ENCODE data around the gene ZNF467. TPM values are rescaled to one million over a fixed set of nuclear protein-coding genes. Genes with fewer than 3 reads are reported as not detected.

Gene ZNF467
- total RNA-seq, 2 donors from 2014 or later, result 9.9 to 13.2 TPM

DNA sequence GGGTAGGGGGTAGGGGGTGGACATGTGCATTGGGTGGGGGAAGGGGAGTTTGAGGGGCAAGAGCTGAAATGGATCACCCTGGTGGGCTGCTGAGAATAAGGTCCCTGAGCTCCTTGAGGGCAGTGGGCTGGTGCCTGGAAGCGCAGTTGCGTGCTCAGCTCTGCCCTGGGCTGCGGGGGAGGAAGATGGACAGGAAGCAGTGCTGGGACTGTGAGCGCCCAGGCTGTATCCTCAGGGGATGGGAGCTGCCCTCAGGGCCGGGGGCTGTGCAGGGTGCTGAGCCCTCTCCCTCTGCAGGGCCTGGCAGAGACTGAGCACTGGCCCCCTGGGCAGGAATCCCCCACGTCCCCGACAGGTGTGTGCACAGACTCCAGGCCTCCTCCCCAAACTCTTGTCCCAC lies 24.4 kb upstream of the ZNF467 start:
- ATAC-seq, result no peak
- Histone ChIP-seq H3K9me3 (no peaks in the 10 kb centered on the region), H3K4me1 (no peaks in the 10 kb centered on the region), H3K4me3 (no peak overlapping the region), H3K27ac (no peak overlapping the region), H3K36me3 (replicated peaks in 1 of 2; ENCODE audit: insufficient read depth in 1 of 2, low read depth in 2 of 2) (no peaks in the 10 kb centered on the region), H3K27me3 (no peaks in the 10 kb centered on the region)
- intact Hi-C loops (cut with DNase I), result no loop called here
- DNase-seq, result no peak
- no peak for TF ChIP-seq POLR2A (IDR thresholded peaks at IDR 0.05)
- TF ChIP-seq, protein P1, sequence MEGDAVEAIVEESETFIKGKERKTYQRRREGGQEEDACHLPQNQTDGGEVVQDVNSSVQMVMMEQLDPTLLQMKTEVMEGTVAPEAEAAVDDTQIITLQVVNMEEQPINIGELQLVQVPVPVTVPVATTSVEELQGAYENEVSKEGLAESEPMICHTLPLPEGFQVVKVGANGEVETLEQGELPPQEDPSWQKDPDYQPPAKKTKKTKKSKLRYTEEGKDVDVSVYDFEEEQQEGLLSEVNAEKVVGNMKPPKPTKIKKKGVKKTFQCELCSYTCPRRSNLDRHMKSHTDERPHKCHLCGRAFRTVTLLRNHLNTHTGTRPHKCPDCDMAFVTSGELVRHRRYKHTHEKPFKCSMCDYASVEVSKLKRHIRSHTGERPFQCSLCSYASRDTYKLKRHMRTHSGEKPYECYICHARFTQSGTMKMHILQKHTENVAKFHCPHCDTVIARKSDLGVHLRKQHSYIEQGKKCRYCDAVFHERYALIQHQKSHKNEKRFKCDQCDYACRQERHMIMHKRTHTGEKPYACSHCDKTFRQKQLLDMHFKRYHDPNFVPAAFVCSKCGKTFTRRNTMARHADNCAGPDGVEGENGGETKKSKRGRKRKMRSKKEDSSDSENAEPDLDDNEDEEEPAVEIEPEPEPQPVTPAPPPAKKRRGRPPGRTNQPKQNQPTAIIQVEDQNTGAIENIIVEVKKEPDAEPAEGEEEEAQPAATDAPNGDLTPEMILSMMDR (IDR thresholded peaks at IDR 0.05), result no peak
- 75 to 79% methylated on average over 4 to 7 of the region's 7 CpGs for WGBS, 2 donors

DNA sequence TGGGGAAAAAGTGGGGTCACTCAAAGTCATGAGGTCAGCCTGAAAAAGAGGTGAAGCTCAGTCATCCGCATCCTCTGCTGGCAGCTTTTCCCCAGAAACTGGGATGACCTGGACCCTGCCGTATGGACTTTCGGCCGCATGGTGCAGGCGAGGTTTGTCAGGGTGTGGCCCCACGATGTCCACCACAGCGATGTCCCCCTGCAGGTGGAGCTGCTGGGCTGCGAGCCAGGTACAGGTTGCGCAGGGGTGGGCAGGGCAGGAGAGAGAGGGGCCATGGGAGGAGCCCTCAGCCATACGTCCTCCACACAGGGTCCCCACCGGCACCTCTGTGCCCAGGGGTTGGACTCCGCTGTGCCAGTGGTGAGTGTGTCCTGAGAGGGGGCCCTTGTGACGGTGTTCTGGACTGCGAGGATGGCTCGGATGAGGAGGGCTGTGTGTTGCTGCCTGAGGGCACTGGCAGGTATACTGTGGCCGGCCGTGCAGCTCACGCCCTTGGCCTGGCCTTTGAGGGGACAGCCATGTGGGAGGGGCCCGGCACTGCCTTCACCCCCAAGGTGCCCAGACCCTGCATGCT lies 23.0 kb upstream of the ZNF467 start:
- no peak overlapping the region for H3K4me3 ChIP-seq
- TF ChIP-seq POLR2A (IDR thresholded peaks at IDR 0.05), result no peak
- TF ChIP-seq, protein P1 (IDR thresholded peaks at IDR 0.05), result no peak
- no peak for ATAC-seq
- intact Hi-C loops (cut with DNase I), result no loop called here
- H3K9me3 ChIP-seq, result no peaks in the 10 kb centered on the region
- H3K4me1 ChIP-seq, result no peaks in the 10 kb centered on the region
- H3K36me3 ChIP-seq (replicated peaks in 1 of 2; ENCODE audit: insufficient read depth in 1 of 2, low read depth in 2 of 2), result no peaks in the 10 kb centered on the region
- no peaks in the 10 kb centered on the region for H3K27me3 ChIP-seq
- no peak for DNase-seq
- H3K27ac ChIP-seq, result no peak overlapping the region
- WGBS, 2 donors, result 87 to 89% methylated on average over 11 to 18 of the region's 19 CpGs

DNA sequence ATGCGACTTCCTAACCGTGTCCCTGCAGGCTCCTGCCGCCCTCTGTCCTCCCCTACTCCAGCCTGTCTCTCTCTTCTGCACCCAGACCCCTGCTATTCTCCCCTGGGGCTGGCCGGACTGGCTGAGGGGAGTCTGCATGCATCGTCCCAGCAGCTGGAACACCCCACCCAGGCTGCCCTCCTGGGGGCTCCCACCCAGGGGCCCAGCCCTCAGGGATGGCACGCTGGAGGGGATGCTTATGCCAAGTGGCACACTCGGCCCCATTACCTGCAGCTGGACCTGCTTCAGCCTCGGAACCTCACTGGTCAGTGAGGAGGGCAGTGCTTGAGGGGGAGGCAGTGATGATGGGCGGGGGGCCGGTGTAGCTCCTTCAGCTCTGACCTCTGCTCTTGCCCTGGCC lies 21.7 kb upstream of the ZNF467 start:
- H3K27ac ChIP-seq, result no peak overlapping the region
- H3K4me3 ChIP-seq, result no peak overlapping the region
- WGBS, 2 donors, result 55 to 72% methylated on average over 6 to 10 of the region's 10 CpGs
- no peaks in the 10 kb centered on the region for H3K27me3 ChIP-seq
- intact Hi-C loops (cut with DNase I), result no loop called here
- H3K9me3 ChIP-seq, result no peaks in the 10 kb centered on the region
- DNase-seq (no peak), ATAC-seq (no peak)
- peaks cover 4% of the 10 kb centered on the region for H3K4me1 ChIP-seq
- TF ChIP-seq, protein P1 (IDR thresholded peaks at IDR 0.05), result no peak
- TF ChIP-seq POLR2A (IDR thresholded peaks at IDR 0.05), result no peak
- no peaks in the 10 kb centered on the region for H3K36me3 ChIP-seq (replicated peaks in 1 of 2; ENCODE audit: insufficient read depth in 1 of 2, low read depth in 2 of 2)

DNA sequence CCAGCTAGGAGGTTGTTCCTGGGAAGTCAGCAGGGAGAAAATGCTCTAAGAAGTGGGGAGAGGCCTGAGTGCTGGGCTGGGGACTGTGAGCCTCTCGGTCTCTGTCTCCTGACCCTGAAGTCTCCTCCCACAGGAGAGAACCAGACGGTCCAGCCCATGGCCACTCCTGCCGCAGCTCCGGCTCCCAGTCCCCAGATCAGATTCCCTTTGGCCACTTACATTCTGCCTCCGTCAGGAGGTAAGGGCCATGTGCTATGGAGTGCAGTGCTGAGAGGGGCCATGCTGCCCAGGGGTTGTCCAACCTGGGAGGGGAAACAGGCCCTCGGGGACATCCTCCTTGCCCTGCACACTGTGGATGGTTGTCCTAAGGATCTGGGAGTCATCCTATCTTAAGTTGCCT lies 21.3 kb upstream of the ZNF467 start:
- intact Hi-C loops (cut with DNase I), result no loop called here
- no peak for DNase-seq
- H3K27ac ChIP-seq, result no peak overlapping the region
- H3K4me1 ChIP-seq, result peaks cover 8% of the 10 kb centered on the region
- no peaks in the 10 kb centered on the region for H3K36me3 ChIP-seq (replicated peaks in 1 of 2; ENCODE audit: insufficient read depth in 1 of 2, low read depth in 2 of 2)
- ATAC-seq, result no peak
- WGBS, 2 donors, result 40 to 51% methylated on average over 1 to 6 of the region's 6 CpGs
- H3K27me3 ChIP-seq, result no peaks in the 10 kb centered on the region
- no peak overlapping the region for H3K4me3 ChIP-seq
- TF ChIP-seq POLR2A (IDR thresholded peaks at IDR 0.05), result no peak
- TF ChIP-seq, protein P1 (IDR thresholded peaks at IDR 0.05), result no peak
- H3K9me3 ChIP-seq, result no peaks in the 10 kb centered on the region

DNA sequence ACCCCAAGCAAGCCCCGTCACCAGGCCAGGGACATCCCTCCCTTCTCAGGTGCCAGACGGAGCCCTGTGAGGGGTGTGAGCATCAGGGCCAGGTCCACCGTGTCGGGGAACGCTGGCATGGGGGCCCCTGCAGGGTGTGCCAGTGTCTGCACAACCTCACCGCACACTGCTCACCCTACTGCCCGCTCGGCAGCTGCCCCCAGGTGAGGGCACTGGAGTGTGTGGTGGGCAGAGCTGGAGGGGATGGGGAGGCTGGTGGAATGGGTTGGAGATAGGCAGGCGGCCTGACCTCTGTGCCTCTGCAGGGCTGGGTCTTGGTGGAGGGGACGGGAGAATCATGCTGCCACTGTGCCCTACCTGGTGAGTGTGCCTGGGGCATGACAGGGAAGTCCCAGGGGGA lies 19.9 kb upstream of the ZNF467 start:
- DNase-seq (no peak), ATAC-seq (no peak)
- Histone ChIP-seq H3K27ac (no peak overlapping the region), H3K4me1 (peaks cover 9% of the 10 kb centered on the region), H3K9me3 (no peaks in the 10 kb centered on the region), H3K36me3 (replicated peaks in 1 of 2; ENCODE audit: insufficient read depth in 1 of 2, low read depth in 2 of 2) (no peaks in the 10 kb centered on the region), H3K4me3 (no peak overlapping the region), H3K27me3 (no peaks in the 10 kb centered on the region)
- intact Hi-C loops (cut with DNase I), result no loop called here
- WGBS, 2 donors, result 79% methylated on average over 2 to 10 of the region's 10 CpGs
- TF ChIP-seq POLR2A (IDR thresholded peaks at IDR 0.05), result no peak
- TF ChIP-seq, protein P1 (IDR thresholded peaks at IDR 0.05), result no peak

Data from body of pancreas (tissue), 4 donors.